ENCODE measurements around the gene C3orf62.

DNA sequence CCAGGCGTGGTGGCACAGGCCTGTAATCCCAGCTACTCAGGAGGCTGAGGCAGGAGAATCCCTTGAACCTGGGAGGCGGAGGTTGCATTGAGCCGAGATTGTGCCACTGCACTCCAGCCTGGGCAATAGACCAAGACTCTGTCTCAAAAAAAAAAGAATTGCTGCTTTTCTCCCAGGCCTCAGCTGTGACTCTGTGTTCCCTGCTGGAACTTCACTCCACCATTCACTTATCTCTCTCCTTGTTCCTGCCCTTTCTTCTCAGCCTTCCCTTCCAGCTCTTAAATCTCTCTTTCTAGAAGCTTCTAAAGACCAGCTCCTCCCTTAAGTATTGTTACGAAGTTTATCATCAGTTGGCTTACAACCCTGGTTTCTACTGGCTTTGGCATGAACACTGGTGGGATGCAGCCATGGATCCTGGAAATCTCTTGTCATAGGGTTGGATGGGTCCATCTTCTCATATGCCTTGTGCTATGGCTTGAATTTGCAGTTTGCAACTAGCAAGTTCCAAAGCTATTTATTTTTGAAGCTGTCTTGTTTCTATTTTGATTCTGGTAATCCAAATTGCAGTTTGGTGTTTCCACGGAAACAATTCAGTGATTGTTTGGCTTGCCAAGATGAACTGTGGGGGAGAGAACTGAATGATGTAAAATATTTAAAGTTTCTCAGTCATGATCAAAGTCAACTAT, 10.5 kb downstream of the C3orf62 start:
- no peak for TF ChIP-seq EP300 (IDR thresholded peaks at IDR 0.05)
- TF ChIP-seq, protein P1, sequence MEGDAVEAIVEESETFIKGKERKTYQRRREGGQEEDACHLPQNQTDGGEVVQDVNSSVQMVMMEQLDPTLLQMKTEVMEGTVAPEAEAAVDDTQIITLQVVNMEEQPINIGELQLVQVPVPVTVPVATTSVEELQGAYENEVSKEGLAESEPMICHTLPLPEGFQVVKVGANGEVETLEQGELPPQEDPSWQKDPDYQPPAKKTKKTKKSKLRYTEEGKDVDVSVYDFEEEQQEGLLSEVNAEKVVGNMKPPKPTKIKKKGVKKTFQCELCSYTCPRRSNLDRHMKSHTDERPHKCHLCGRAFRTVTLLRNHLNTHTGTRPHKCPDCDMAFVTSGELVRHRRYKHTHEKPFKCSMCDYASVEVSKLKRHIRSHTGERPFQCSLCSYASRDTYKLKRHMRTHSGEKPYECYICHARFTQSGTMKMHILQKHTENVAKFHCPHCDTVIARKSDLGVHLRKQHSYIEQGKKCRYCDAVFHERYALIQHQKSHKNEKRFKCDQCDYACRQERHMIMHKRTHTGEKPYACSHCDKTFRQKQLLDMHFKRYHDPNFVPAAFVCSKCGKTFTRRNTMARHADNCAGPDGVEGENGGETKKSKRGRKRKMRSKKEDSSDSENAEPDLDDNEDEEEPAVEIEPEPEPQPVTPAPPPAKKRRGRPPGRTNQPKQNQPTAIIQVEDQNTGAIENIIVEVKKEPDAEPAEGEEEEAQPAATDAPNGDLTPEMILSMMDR (IDR thresholded peaks at IDR 0.05): no peak

Data from ovary (tissue), 3 donors.